MM.1S (cell line): Measurements from ENCODE around the gene LRTM2.
A peak's percentile ranks its signal among the peaks of the same experiment; 100 is the strongest.

ENCODE experiments used
- DNase-seq: peaks from one replicate; pipeline ENCODE4 v3.0.0-alpha.2; 2015
- H2AFZ ChIP-seq: fragments of 300-600 bp; sonication (generic); 2 replicates; pipeline ENCODE4 v1.6.0; 2016; ENCODE audit warnings: antibody characterized with exemption, low read length
- H3F3A ChIP-seq: fragments of 300-600 bp; sonication (generic); 2 replicates; pipeline ENCODE4 v1.6.1; 2016; ENCODE audit warnings: mild to moderate bottlenecking, antibody characterized with exemption, low read length, moderate library complexity, mixed read lengths; ENCODE audit not compliant: insufficient read depth
- H3K27ac ChIP-seq: fragments of 300-600 bp; sonication (generic); 2 replicates; pipeline ENCODE4 v1.5.1; 2016; ENCODE audit warnings: mild to moderate bottlenecking, low read length
- H3K27me3 ChIP-seq: fragments of 300-600 bp; sonication (generic); replicated peaks from 2 replicates; pipeline ENCODE4 v1.6.0; 2016; ENCODE audit warnings: low read length; ENCODE audit not compliant: insufficient read depth
- H3K36me3 ChIP-seq: fragments of 300-600 bp; sonication (generic); replicated peaks from 2 replicates; pipeline ENCODE4 v1.6.1; 2016; ENCODE audit warnings: mild to moderate bottlenecking, low read length, mixed read lengths; ENCODE audit not compliant: insufficient read depth
- H3K4me1 ChIP-seq: fragments of 300-600 bp; sonication (generic); 2 replicates; pipeline ENCODE4 v1.6.1; 2016; ENCODE audit warnings: low read length, mixed read lengths
- H3K4me2 ChIP-seq: fragments of 300-600 bp; sonication (generic); 2 replicates; pipeline ENCODE4 v1.6.0; 2016; ENCODE audit warnings: low read depth, low read length
- H3K4me3 ChIP-seq: fragments of 300-600 bp; sonication (generic); 2 replicates; pipeline ENCODE4 v1.5.1; 2016; ENCODE audit warnings: low read length, mixed read lengths
- H3K79me2 ChIP-seq: fragments of 300-600 bp; sonication (generic); 2 replicates; pipeline ENCODE4 v1.6.1; 2016; ENCODE audit warnings: mixed run types, low read length, mixed read lengths
- H3K9ac ChIP-seq: fragments of 300-600 bp; sonication (generic); 2 replicates; pipeline ENCODE4 v1.6.1; 2016; ENCODE audit warnings: low read length, mixed read lengths
- H3K9me2 ChIP-seq: fragments of 300-600 bp; sonication (generic); replicated peaks from 2 replicates; pipeline ENCODE4 v1.6.1; 2016; ENCODE audit warnings: mild to moderate bottlenecking, low read length, mixed read lengths; ENCODE audit not compliant: insufficient read depth
- H3K9me3 ChIP-seq: fragments of 300-600 bp; sonication (generic); replicated peaks from 2 replicates; pipeline ENCODE4 v1.6.1; 2016; ENCODE audit warnings: mild to moderate bottlenecking, low read length, mixed read lengths; ENCODE audit not compliant: insufficient read depth
- H4K20me1 ChIP-seq: fragments of 300-600 bp; sonication (generic); 2 replicates; pipeline ENCODE4 v1.6.1; 2016; ENCODE audit warnings: mild to moderate bottlenecking, low read length, moderate library complexity, mixed read lengths; ENCODE audit not compliant: insufficient read depth
- EZH2 ChIP-seq: fragments of 300-600 bp; sonication (generic); optimal IDR thresholded peaks from 2 replicates; pipeline ENCODE3; 2017; ENCODE audit warnings: low read depth, mild to moderate bottlenecking, antibody characterized with exemption, low read length, mixed read lengths
- EZH2phosphoT487 ChIP-seq: fragments of 300-600 bp; sonication (generic); IDR thresholded peaks from 2 replicates; pipeline ENCODE4 v1.6.1; 2018; ENCODE audit warnings: antibody characterized with exemption, low read length
- TF ChIP-seq, protein P1 (sequence below): fragments of 300-600 bp; sonication (generic); IDR thresholded peaks from 2 replicates; pipeline ENCODE4 v1.5.1; 2016; ENCODE audit warnings: antibody characterized with exemption, low read length, mixed read lengths

The LRTM2 gene

DNA sequence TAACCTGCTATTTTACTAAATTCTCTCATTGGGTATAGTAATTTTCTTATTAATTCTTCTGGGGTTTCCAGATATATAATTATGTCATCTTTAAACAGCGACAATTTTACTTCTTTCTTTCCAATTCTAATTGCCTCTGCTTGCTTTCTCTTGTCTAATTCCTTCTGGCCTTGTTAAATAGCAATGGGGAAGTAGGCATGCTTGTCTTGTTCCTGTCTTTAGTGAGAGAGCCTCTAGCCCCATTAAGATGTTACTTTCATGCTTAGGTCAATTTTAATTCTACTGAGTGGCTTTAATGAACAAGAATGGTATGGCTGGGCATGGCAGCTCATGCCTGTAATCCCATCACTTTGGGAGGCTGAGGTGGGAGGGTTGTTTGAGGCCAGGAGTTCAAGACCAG, 31.7 kb downstream of the LRTM2 start:
- no peak overlapping the region for H2AFZ ChIP-seq
- no peak overlapping the region for H3K4me2 ChIP-seq
- H3K9me3 ChIP-seq: no peaks in the 10 kb centered on the region
- H3K27ac ChIP-seq: no peak overlapping the region
- H3K36me3 ChIP-seq: no peaks in the 10 kb centered on the region
- H3K79me2 ChIP-seq: no peaks in the 10 kb centered on the region
- no peaks in the 10 kb centered on the region for H3K9me2 ChIP-seq
- no peak for DNase-seq
- H3K4me3 ChIP-seq: no peak overlapping the region
- H3K4me1 ChIP-seq: peaks cover 11% of the 10 kb centered on the region; the same call in 1 of the 2 replicates
- 0 out of 2 replicates have a peak, but pooled peaks cover 6% of the 10 kb centered on the region for H3K27me3 ChIP-seq
- H3F3A ChIP-seq: no peaks in the 10 kb centered on the region
- TF ChIP-seq EZH2 (no peak), EZH2phosphoT487 (no peak)
- TF ChIP-seq, protein P1, sequence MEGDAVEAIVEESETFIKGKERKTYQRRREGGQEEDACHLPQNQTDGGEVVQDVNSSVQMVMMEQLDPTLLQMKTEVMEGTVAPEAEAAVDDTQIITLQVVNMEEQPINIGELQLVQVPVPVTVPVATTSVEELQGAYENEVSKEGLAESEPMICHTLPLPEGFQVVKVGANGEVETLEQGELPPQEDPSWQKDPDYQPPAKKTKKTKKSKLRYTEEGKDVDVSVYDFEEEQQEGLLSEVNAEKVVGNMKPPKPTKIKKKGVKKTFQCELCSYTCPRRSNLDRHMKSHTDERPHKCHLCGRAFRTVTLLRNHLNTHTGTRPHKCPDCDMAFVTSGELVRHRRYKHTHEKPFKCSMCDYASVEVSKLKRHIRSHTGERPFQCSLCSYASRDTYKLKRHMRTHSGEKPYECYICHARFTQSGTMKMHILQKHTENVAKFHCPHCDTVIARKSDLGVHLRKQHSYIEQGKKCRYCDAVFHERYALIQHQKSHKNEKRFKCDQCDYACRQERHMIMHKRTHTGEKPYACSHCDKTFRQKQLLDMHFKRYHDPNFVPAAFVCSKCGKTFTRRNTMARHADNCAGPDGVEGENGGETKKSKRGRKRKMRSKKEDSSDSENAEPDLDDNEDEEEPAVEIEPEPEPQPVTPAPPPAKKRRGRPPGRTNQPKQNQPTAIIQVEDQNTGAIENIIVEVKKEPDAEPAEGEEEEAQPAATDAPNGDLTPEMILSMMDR: no peak
- H4K20me1 ChIP-seq: no peaks in the 10 kb centered on the region
- no peak overlapping the region for H3K9ac ChIP-seq

DNA sequence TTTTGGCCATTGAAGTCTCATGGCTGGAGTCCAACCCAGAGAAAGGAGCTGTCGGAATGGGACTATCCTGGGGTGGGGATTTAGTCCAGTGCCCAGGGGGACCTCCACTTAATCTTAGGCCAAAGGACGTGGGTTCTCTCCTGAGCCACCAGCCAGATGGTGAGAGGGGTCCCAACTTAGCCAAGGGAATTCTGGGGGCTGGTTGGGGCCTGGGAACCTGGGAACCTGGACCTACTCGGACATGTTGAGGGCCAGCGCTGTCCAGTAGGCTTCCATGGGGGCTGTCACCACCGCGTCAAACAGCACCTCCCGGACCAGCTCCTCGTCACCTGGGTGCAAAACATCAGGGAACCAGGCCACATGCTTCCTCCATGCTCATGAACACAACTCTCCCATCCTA, 33.4 kb downstream of the LRTM2 start:
- H3F3A ChIP-seq: no peaks in the 10 kb centered on the region
- peaks cover 11% of the 10 kb centered on the region; the same call in 1 of the 2 replicates for H3K4me1 ChIP-seq
- TF ChIP-seq, protein P1: no peak
- TF ChIP-seq EZH2: no peak
- TF ChIP-seq EZH2phosphoT487: no peak
- no peaks in the 10 kb centered on the region for H3K9me2 ChIP-seq
- H3K79me2 ChIP-seq: no peaks in the 10 kb centered on the region
- H3K36me3 ChIP-seq: no peaks in the 10 kb centered on the region
- no peaks in the 10 kb centered on the region for H3K27me3 ChIP-seq
- no peaks in the 10 kb centered on the region for H4K20me1 ChIP-seq
- H3K27ac ChIP-seq: no peak overlapping the region
- H3K9me3 ChIP-seq: no peaks in the 10 kb centered on the region
- DNase-seq: no peak
- H3K9ac ChIP-seq: no peak overlapping the region
- no peak overlapping the region for H2AFZ ChIP-seq
- H3K4me3 ChIP-seq: no peak overlapping the region
- H3K4me2 ChIP-seq: no peak overlapping the region

DNA sequence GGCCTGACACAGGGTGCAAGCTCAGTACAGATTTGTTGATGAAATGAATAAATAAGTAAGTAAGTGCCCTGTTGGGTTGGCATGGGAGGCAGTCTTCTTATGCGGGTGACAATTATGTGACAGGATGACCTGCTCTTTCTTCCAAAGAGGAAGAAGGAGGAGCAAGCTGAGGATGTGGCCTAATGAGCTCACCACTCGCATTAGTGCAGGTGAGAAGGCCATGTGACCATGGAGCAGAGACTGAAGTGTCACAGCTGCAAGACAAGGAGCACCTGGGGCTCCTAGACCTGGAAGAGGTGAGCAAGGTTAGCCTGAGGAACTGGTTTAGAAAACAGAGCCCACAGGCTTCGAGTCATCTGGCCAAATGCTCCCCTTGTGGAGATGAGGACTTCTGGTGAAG, 34.9 kb downstream of the LRTM2 start:
- Histone ChIP-seq H3K4me1 (peaks cover 11% of the 10 kb centered on the region; the same call in 1 of the 2 replicates), H4K20me1 (no peaks in the 10 kb centered on the region), H3K4me2 (no peak overlapping the region), H3K9ac (no peak overlapping the region), H3K9me2 (no peaks in the 10 kb centered on the region), H3K27me3 (no peaks in the 10 kb centered on the region), H3K79me2 (no peaks in the 10 kb centered on the region), H3K27ac (no peak overlapping the region), H3K4me3 (no peak overlapping the region), H3K9me3 (no peaks in the 10 kb centered on the region), H3K36me3 (no peaks in the 10 kb centered on the region), H2AFZ (0 out of 2 replicates have a peak overlapping the region, but pooled peaks have one; percentile 39), H3F3A (no peaks in the 10 kb centered on the region)
- peak; percentile 50 for DNase-seq
- TF ChIP-seq EZH2phosphoT487: no peak
- no peak for TF ChIP-seq EZH2
- TF ChIP-seq, protein P1: no peak
